Stimulated activated effector memory CD8-positive, alpha-beta T cell treated with anti-CD3 and anti-CD28 coated beads, Interleukin-12 subunit alpha, Interleukin-12 subunit beta, amount 100 ng/mL, for 72 hours (primary cell): ENCODE data around the gene PDZD8.

Experiments used
- ATAC-seq: fragments of 150-1000 bp; cut with Tn5 transposase; 2 replicates; pipeline ENCODE4 v1.10.0; 2021
- DNase-seq, 2 donors: peaks; one replicate each; pipeline ENCODE4 v3.0.0; 2021 to 2022; ENCODE audit warnings: low spot score in 2 of 2
- H3K27ac Mint-ChIP-seq: one replicate; pipeline ENCODE4 v1.8.0; 2022; ENCODE audit warnings: mild to moderate bottlenecking, mixed read lengths
- H3K36me3 Mint-ChIP-seq: one replicate; pipeline ENCODE4 v1.8.0; 2022; ENCODE audit warnings: mild to moderate bottlenecking, mixed read lengths
- H3K4me1 Mint-ChIP-seq: one replicate; pipeline ENCODE4 v1.8.0; 2022; ENCODE audit warnings: mixed read lengths
- H3K4me3 Mint-ChIP-seq: one replicate; pipeline ENCODE4 v1.8.0; 2022; ENCODE audit warnings: mild to moderate bottlenecking, mixed read lengths
- H3K9me3 Mint-ChIP-seq: one replicate; pipeline ENCODE4 v1.8.0; 2022; ENCODE audit warnings: mixed read lengths

PDZD8 gene

GRCh38 chr10:117367718-117368117 lies 7.5 kb downstream of the PDZD8 start:
- DNase-seq (no peak), ATAC-seq (no peak)
- no peaks in the 10 kb centered on the region for H3K9me3 Mint-ChIP-seq
- no peak overlapping the region for H3K27ac Mint-ChIP-seq
- H3K4me3 Mint-ChIP-seq = no peak overlapping the region
- H3K36me3 Mint-ChIP-seq = peaks cover 28% of the 10 kb centered on the region
- H3K4me1 Mint-ChIP-seq = peaks cover 74% of the 10 kb centered on the region

GRCh38 chr10:117366741-117367140 lies 8.5 kb downstream of the PDZD8 start:
- no peak overlapping the region for H3K4me3 Mint-ChIP-seq
- H3K9me3 Mint-ChIP-seq = no peaks in the 10 kb centered on the region
- H3K4me1 Mint-ChIP-seq = peaks cover 65% of the 10 kb centered on the region
- peaks cover 21% of the 10 kb centered on the region for H3K36me3 Mint-ChIP-seq
- DNase-seq = no peak
- no peak for ATAC-seq
- no peak overlapping the region for H3K27ac Mint-ChIP-seq

GRCh38 chr10:117365612-117366011 lies 9.6 kb downstream of the PDZD8 start:
- Mint-ChIP-seq H3K4me1 (peaks cover 58% of the 10 kb centered on the region), H3K27ac (no peak overlapping the region), H3K36me3 (peaks cover 13% of the 10 kb centered on the region), H3K4me3 (no peak overlapping the region), H3K9me3 (no peaks in the 10 kb centered on the region)
- peak; percentile 68 for ATAC-seq
- no peak for DNase-seq

GRCh38 chr10:117364110-117364960 lies 10.9 kb downstream of the PDZD8 start:
- no peak overlapping the region for H3K4me3 Mint-ChIP-seq
- peaks cover 56% of the 10 kb centered on the region for H3K4me1 Mint-ChIP-seq
- peak overlapping the region; percentile 17 for H3K27ac Mint-ChIP-seq
- H3K36me3 Mint-ChIP-seq = peaks cover 7% of the 10 kb centered on the region
- H3K9me3 Mint-ChIP-seq = no peaks in the 10 kb centered on the region
- DNase-seq = no peak
- no peak for ATAC-seq

GRCh38 chr10:117363028-117363427 lies 12.2 kb downstream of the PDZD8 start:
- no peak for DNase-seq

GRCh38 chr10:117362313-117362712 lies 12.9 kb downstream of the PDZD8 start:
- no peak overlapping the region for H3K27ac Mint-ChIP-seq
- H3K4me1 Mint-ChIP-seq = peaks cover 52% of the 10 kb centered on the region
- H3K36me3 Mint-ChIP-seq = peaks cover 4% of the 10 kb centered on the region
- H3K4me3 Mint-ChIP-seq = no peak overlapping the region
- no peak for ATAC-seq
- H3K9me3 Mint-ChIP-seq = no peaks in the 10 kb centered on the region
- no peak for DNase-seq

More at GRCh38 chr10:117363028-117363427, 12.2 kb downstream of the PDZD8 start:
- peaks cover 58% of the 10 kb centered on the region for H3K4me1 Mint-ChIP-seq
- H3K4me3 Mint-ChIP-seq = no peak overlapping the region
- peaks cover 4% of the 10 kb centered on the region for H3K36me3 Mint-ChIP-seq
- peak; percentile 89 for ATAC-seq
- no peak overlapping the region for H3K27ac Mint-ChIP-seq
- no peaks in the 10 kb centered on the region for H3K9me3 Mint-ChIP-seq

GRCh38 chr10:117360994-117361667 lies 14.1 kb downstream of the PDZD8 start:
- H3K36me3 Mint-ChIP-seq = peaks cover 4% of the 10 kb centered on the region
- ATAC-seq (no peak), DNase-seq (no peak)
- H3K9me3 Mint-ChIP-seq = no peaks in the 10 kb centered on the region
- H3K27ac Mint-ChIP-seq = no peak overlapping the region
- peaks cover 42% of the 10 kb centered on the region for H3K4me1 Mint-ChIP-seq
- H3K4me3 Mint-ChIP-seq = no peak overlapping the region

- Mint-ChIP-seq H3K4me3 (no peak overlapping the region), H3K27ac (peak overlapping the region; percentile 37), H3K4me1 (peaks cover 39% of the 10 kb centered on the region), H3K36me3 (peaks cover 4% of the 10 kb centered on the region), H3K9me3 (no peaks in the 10 kb centered on the region)
- no peak for DNase-seq
- peak; percentile 89 for ATAC-seq
Measured at GRCh38 chr10:117360016-117360415, 15.2 kb downstream of the PDZD8 start.

- no peaks in the 10 kb centered on the region for H3K9me3 Mint-ChIP-seq
- H3K27ac Mint-ChIP-seq = peak overlapping the region; percentile 20
- ATAC-seq (no peak), DNase-seq (no peak)
- no peaks in the 10 kb centered on the region for H3K36me3 Mint-ChIP-seq
- no peak overlapping the region for H3K4me3 Mint-ChIP-seq
- peaks cover 48% of the 10 kb centered on the region for H3K4me1 Mint-ChIP-seq
Measured at GRCh38 chr10:117355072-117355471, 20.2 kb downstream of the PDZD8 start.

GRCh38 chr10:117353684-117354083 lies 21.6 kb downstream of the PDZD8 start:
- Mint-ChIP-seq H3K4me3 (no peak overlapping the region), H3K36me3 (no peaks in the 10 kb centered on the region), H3K27ac (no peak overlapping the region), H3K9me3 (no peaks in the 10 kb centered on the region), H3K4me1 (peaks cover 50% of the 10 kb centered on the region)
- no peak for DNase-seq
- ATAC-seq = no peak

- H3K4me1 Mint-ChIP-seq = peaks cover 49% of the 10 kb centered on the region
- H3K27ac Mint-ChIP-seq = peak overlapping the region; percentile 32
- no peaks in the 10 kb centered on the region for H3K9me3 Mint-ChIP-seq
- H3K4me3 Mint-ChIP-seq = no peak overlapping the region
- DNase-seq (no peak), ATAC-seq (no peak)
- no peaks in the 10 kb centered on the region for H3K36me3 Mint-ChIP-seq
Measured at GRCh38 chr10:117352724-117353123, 22.5 kb downstream of the PDZD8 start.

GRCh38 chr10:117351996-117352395 lies 23.2 kb downstream of the PDZD8 start:
- H3K36me3 Mint-ChIP-seq = no peaks in the 10 kb centered on the region
- H3K4me3 Mint-ChIP-seq = no peak overlapping the region
- no peaks in the 10 kb centered on the region for H3K9me3 Mint-ChIP-seq
- H3K4me1 Mint-ChIP-seq = peaks cover 56% of the 10 kb centered on the region
- peak overlapping the region; percentile 32 for H3K27ac Mint-ChIP-seq
- no peak for DNase-seq
- no peak for ATAC-seq

GRCh38 chr10:117351558-117351957 lies 23.7 kb downstream of the PDZD8 start:
- no peak for ATAC-seq
- Mint-ChIP-seq H3K4me1 (peaks cover 61% of the 10 kb centered on the region), H3K9me3 (no peaks in the 10 kb centered on the region), H3K4me3 (no peak overlapping the region), H3K36me3 (no peaks in the 10 kb centered on the region), H3K27ac (no peak overlapping the region)
- no peak for DNase-seq

- Mint-ChIP-seq H3K9me3 (no peaks in the 10 kb centered on the region), H3K4me1 (peaks cover 62% of the 10 kb centered on the region), H3K4me3 (no peak overlapping the region), H3K36me3 (no peaks in the 10 kb centered on the region), H3K27ac (peak overlapping the region; percentile 24)
- no peak for ATAC-seq
- DNase-seq = no peak
Measured at GRCh38 chr10:117350909-117351308, 24.3 kb downstream of the PDZD8 start.

GRCh38 chr10:117348236-117348635 lies 27.0 kb downstream of the PDZD8 start:
- ATAC-seq (no peak), DNase-seq (no peak)
- no peaks in the 10 kb centered on the region for H3K36me3 Mint-ChIP-seq
- H3K4me1 Mint-ChIP-seq = peaks cover 61% of the 10 kb centered on the region
- no peak overlapping the region for H3K4me3 Mint-ChIP-seq
- H3K9me3 Mint-ChIP-seq = no peaks in the 10 kb centered on the region
- peak overlapping the region; percentile 48 for H3K27ac Mint-ChIP-seq

- no peaks in the 10 kb centered on the region for H3K9me3 Mint-ChIP-seq
- ATAC-seq (no peak), DNase-seq (no peak)
- peaks cover 63% of the 10 kb centered on the region for H3K4me1 Mint-ChIP-seq
- no peak overlapping the region for H3K4me3 Mint-ChIP-seq
- no peak overlapping the region for H3K27ac Mint-ChIP-seq
- H3K36me3 Mint-ChIP-seq = no peaks in the 10 kb centered on the region
Measured at GRCh38 chr10:117346574-117346973, 28.7 kb downstream of the PDZD8 start.
